Gastrocnemius medialis (tissue), 4 donors: ENCODE data around the gene POLA1. TPM values are rescaled to one million over a fixed set of nuclear protein-coding genes. Genes with fewer than 3 reads are reported as not detected.

Experiments
- ATAC-seq, 2 donors: fragments of 150-250 bp; one replicate each; pipeline ENCODE4 v1.9.1; 2016
- DNase-seq, 2 donors: peaks; one replicate each; pipeline ENCODE4 v3.0.0-alpha.2; 2019
- H3K27ac ChIP-seq, 4 donors: fragments of 200-600 bp; sonication (generic); 1 replicate in 1 of 4; 2 replicates in 3 of 4; pipeline ENCODE4 v1.5.1; 2016 to 2018; ENCODE audit warnings: mild to moderate bottlenecking in 2 of 4, moderate library complexity in 1 of 4
- H3K27me3 ChIP-seq, 3 donors: fragments of 200-600 bp; sonication (generic) in 2 of 3; 1 replicate in 1 of 3; 2 replicates in 2 of 3; pipeline versions ENCODE4 v1.5.1 to v1.6.0; 2016 to 2019; ENCODE audit warnings: mild to moderate bottlenecking in 1 of 3, moderate library complexity in 1 of 3
- H3K36me3 ChIP-seq, 2 donors: fragments of 200-600 bp; sonication (generic) in 1 of 2; one replicate each; pipeline ENCODE4 v1.5.1; 2017 to 2018
- H3K4me1 ChIP-seq, 2 donors: fragments of 200-600 bp; sonication (generic) in 1 of 2; one replicate each; pipeline ENCODE4 v1.5.1; 2016 to 2017; ENCODE audit warnings: mild to moderate bottlenecking in 2 of 2
- H3K4me3 ChIP-seq, 4 donors: fragments of 200-600 bp; sonication (generic) in 3 of 4; 1 replicate in 1 of 4; 2 replicates in 3 of 4; pipeline ENCODE4 v1.5.1; 2016 to 2019; ENCODE audit warnings: mild to moderate bottlenecking in 2 of 4
- H3K9me3 ChIP-seq, 3 donors: fragments of 200-600 bp; sonication (generic) in 2 of 3; 1 replicate in 1 of 3; 2 replicates in 2 of 3; pipeline ENCODE4 v1.5.1; 2016 to 2019
- CTCF ChIP-seq, 5 experiments: fragments of 450-650 bp in 3 of 5; fragments of 200-600 bp in 2 of 5; sonication (generic) in 2 of 5; IDR thresholded peaks in 4 of 5; conservative IDR thresholded peaks in 1 of 5; 1 replicate in 4 of 5; 2 replicates in 1 of 5; pipeline ENCODE4 v1.5.1; 2016 to 2019; ENCODE audit warnings: antibody characterized with exemption in 5 of 5, mild to moderate bottlenecking in 3 of 5, moderate library complexity in 3 of 5
- POLR2A ChIP-seq, 2 donors: fragments of 450-650 bp; IDR thresholded peaks; one replicate each; pipeline ENCODE4 v1.6.1; 2017; ENCODE audit warnings: antibody characterized with exemption in 2 of 2, mild to moderate bottlenecking in 2 of 2, moderate library complexity in 2 of 2
- in situ Hi-C, 4 donors: fragments of 200-750 bp; cut with MboI; loops; one replicate each; pipeline versions ENCODE4 v1.15.0 to v1.8.0; 2017; ENCODE audit warnings: low sequenced_read_pairs in 4 of 4
- intact Hi-C: fragments of 100-400 bp; cut with DNase I; formaldehyde crosslinking; loops from one replicate; pipeline ENCODE4 v1.15.1; 2023; ENCODE audit warnings: low total_unique reads
- total RNA-seq, 4 donors: library from RNA; depleted of rRNA; stranded (reverse); fragments of >200 nt; gene quantifications; one replicate each; pipeline versions ENCODE4 v1.1.0 to v1.2.3, GENCODE V29; 2016

POLA1 gene
- total RNA-seq, 4 donors from 2014 or later: 5.2 to 9.6 (median 6.9) TPM

- Histone ChIP-seq H3K4me3 (peak overlapping the region in 1 of 4 donors; percentile 64), H3K27me3 (peaks cover 42 to 64% (median 63%) of the 10 kb centered on the region in 3 donors), H3K4me1 (peaks cover 12 to 13% of the 10 kb centered on the region in 2 donors)
Observed at GRCh38 chrX:25016361-25016671, 322.6 kb downstream of the POLA1 start.

GRCh38 chrX:25016938-25017598 lies 323.4 kb downstream of the POLA1 start:
- ATAC-seq (no peak), DNase-seq (no peak)
- H3K4me1 ChIP-seq: peaks cover 12 to 13% of the 10 kb centered on the region in 2 donors
- in situ Hi-C loops (loop anchor here in 2 of 4 donors (10.0 to 25.0 kb wide), 2 partner anchors 180 to 262 kb away; no protein-coding TSS in a partner anchor), intact Hi-C loops (loop anchor here (5.0 kb wide), 1 partner anchor 265 kb away; no protein-coding TSS in a partner anchor)
- peaks cover 49 to 70% (median 65%) of the 10 kb centered on the region in 3 donors for H3K27me3 ChIP-seq
- no peaks in the 10 kb centered on the region for H3K36me3 ChIP-seq
- H3K9me3 ChIP-seq: no peaks in the 10 kb centered on the region
- no peak for TF ChIP-seq POLR2A (IDR thresholded peaks at IDR 0.05)
- TF ChIP-seq CTCF (IDR thresholded peaks at IDR 0.05 in 4 of 5, conservative IDR thresholded peaks at IDR 0.05 in 1 of 5): no peak
- H3K27ac ChIP-seq: peak overlapping the region in 1 of 4 donors; percentile 42
- H3K4me3 ChIP-seq: peak overlapping the region in 3 of 4 donors; percentile 36 to 57 (median 48)

More at GRCh38 chrX:25016361-25016671, 322.6 kb downstream of the POLA1 start:
- Histone ChIP-seq H3K27ac (peak overlapping the region in 1 of 4 donors; percentile 42), H3K36me3 (no peaks in the 10 kb centered on the region), H3K9me3 (no peaks in the 10 kb centered on the region)
- no peak for TF ChIP-seq POLR2A (IDR thresholded peaks at IDR 0.05)
- TF ChIP-seq CTCF (IDR thresholded peaks at IDR 0.05 in 4 of 5, conservative IDR thresholded peaks at IDR 0.05 in 1 of 5): no peak
- intact Hi-C loops (loop anchor here (5.0 kb wide), 1 partner anchor 264 kb away; no protein-coding TSS in a partner anchor), in situ Hi-C loops (loop anchor here in 2 of 4 donors (10.0 to 25.0 kb wide), 2 partner anchors 179 to 262 kb away; no protein-coding TSS in a partner anchor)
- ATAC-seq: no peak
- DNase-seq: no peak

- peaks cover 52 to 77% (median 72%) of the 10 kb centered on the region in 3 donors for H3K27me3 ChIP-seq
- peak overlapping the region in 1 of 4 donors; percentile 42 for H3K27ac ChIP-seq
- no peaks in the 10 kb centered on the region for H3K9me3 ChIP-seq
- no peak for TF ChIP-seq CTCF (IDR thresholded peaks at IDR 0.05 in 4 of 5, conservative IDR thresholded peaks at IDR 0.05 in 1 of 5)
- no peak for TF ChIP-seq POLR2A (IDR thresholded peaks at IDR 0.05)
- ATAC-seq (no peak), DNase-seq (peak in 1 of 2 donors; percentile 33)
- in situ Hi-C loops: loop anchor here in 2 of 4 donors (10.0 to 25.0 kb wide), 2 partner anchors 180 to 263 kb away; no protein-coding TSS in a partner anchor
- no peaks in the 10 kb centered on the region for H3K36me3 ChIP-seq
- peaks cover 12 to 13% of the 10 kb centered on the region in 2 donors for H3K4me1 ChIP-seq
- intact Hi-C loops: loop anchor here (5.0 kb wide), 1 partner anchor 265 kb away; no protein-coding TSS in a partner anchor
- peak overlapping the region; percentile 36 to 57 (median 44) for H3K4me3 ChIP-seq
Observed at GRCh38 chrX:25017667-25018247, 324.0 kb downstream of the POLA1 start.

- in situ Hi-C loops (loop anchor here in 2 of 4 donors (10.0 to 25.0 kb wide), 2 partner anchors 181 to 264 kb away; no protein-coding TSS in a partner anchor), intact Hi-C loops (loop anchor here (5.0 kb wide), 1 partner anchor 266 kb away; no protein-coding TSS in a partner anchor)
- Histone ChIP-seq H3K27ac (no peak overlapping the region), H3K36me3 (no peaks in the 10 kb centered on the region), H3K4me1 (peaks cover 12 to 13% of the 10 kb centered on the region in 2 donors), H3K27me3 (peaks cover 57 to 86% (median 76%) of the 10 kb centered on the region in 3 donors), H3K9me3 (no peaks in the 10 kb centered on the region), H3K4me3 (no peak overlapping the region)
- TF ChIP-seq POLR2A (IDR thresholded peaks at IDR 0.05): no peak
- ATAC-seq: no peak
- no peak for DNase-seq
Observed at GRCh38 chrX:25018682-25019081, 325.0 kb downstream of the POLA1 start.
